ENCODE results near the gene ZNF367.

DNA sequence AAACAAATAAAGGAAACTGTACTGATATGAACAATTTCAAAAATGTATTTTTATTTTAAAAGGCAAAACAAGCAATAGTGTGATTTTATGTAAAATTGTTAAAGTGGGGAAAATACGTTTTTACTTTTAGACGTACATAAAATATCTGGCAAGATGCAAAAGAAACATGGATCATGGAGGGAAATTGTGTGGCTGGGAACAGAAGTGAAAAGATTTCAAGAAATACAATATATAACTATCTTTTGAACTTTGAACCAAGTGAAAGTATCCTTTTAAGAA lies 1.5 kb upstream of the ZNF367 start:
- TF ChIP-seq, protein P1, sequence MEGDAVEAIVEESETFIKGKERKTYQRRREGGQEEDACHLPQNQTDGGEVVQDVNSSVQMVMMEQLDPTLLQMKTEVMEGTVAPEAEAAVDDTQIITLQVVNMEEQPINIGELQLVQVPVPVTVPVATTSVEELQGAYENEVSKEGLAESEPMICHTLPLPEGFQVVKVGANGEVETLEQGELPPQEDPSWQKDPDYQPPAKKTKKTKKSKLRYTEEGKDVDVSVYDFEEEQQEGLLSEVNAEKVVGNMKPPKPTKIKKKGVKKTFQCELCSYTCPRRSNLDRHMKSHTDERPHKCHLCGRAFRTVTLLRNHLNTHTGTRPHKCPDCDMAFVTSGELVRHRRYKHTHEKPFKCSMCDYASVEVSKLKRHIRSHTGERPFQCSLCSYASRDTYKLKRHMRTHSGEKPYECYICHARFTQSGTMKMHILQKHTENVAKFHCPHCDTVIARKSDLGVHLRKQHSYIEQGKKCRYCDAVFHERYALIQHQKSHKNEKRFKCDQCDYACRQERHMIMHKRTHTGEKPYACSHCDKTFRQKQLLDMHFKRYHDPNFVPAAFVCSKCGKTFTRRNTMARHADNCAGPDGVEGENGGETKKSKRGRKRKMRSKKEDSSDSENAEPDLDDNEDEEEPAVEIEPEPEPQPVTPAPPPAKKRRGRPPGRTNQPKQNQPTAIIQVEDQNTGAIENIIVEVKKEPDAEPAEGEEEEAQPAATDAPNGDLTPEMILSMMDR (IDR thresholded peaks at IDR 0.05): no peak
- no peak for TF ChIP-seq EP300 (IDR thresholded peaks at IDR 0.05)
